Stimulated activated CD8-positive, alpha-beta memory T cell treated with anti-CD3 and anti-CD28 coated beads, Interleukin-4, amount 100 ng/mL, for 4 hours (primary cell): ENCODE results near the gene AGPAT2.

Experiments
- DNase-seq, 2 donors: peaks; one replicate each; pipeline ENCODE4 v3.0.0-alpha.2; 2020; ENCODE audit warnings: low read depth in 2 of 2, low spot score in 1 of 2

The AGPAT2 gene

DNA sequence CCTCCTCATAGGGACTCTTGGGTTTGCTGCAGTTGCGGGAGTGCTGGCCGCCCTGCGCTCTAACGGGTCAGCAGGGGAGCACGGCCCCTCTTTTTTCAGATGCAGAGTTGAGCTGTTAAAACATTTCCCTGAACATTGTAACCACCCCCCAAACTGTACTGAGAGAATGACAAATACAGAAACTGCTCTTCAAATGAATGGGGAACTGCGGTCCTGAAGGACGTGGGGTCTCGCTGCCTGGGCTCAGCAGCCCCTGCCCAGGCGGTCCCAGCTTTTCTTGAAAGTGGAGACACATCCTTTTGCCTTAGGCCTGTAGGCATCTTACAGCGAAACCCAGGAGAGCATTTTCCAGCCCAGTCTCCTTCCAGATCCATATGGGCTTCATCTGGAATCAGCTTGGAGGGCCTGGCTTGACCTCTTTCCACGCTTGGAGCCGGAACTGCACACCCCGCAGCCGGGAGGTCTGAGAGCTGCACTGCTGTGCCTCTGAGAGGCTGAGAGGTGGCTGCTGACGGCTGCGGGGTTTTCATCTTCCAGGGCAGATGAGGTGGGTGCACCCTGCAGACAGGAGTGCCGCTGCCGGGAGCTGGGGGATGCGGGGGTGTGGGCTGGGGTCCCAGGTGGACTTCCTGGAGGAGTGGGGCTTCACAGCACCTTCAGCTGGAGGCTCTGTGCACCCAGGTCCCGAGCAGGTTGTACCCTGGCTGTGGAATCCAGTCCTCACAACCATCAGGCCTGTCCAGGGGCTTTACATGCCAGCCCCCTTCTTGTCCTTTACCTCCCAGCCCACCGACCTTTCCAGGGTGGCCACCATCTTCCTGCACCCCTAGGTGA lies 1.2 kb upstream of the AGPAT2 start:
- DNase-seq, result no peak

DNA sequence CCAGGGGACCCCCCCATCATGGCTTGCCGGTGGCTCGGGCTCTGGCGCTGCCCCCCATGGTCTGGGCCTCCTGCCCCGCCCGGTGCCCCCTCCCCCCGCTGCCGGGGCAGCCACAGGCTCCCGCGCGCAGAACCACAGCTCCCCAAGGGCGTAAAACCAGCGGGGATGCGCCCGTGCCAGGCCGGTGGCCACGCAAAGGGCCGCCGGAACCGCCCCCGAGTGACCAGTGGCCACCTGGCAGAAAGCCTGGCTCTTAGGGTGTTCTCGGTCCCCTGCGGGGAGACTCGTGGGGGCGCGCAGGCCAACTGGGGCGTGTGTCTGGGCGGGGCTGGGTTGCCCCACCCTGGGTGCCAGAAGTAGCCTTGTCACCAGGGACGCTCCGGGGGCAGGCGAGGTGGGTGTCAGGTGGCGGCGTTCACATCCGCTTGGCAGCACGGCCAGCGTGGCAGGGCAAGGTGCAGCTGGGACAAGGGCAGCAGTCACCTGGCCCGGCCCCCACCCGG lies 515 bp upstream of the AGPAT2 start:
- no peak for DNase-seq

DNA sequence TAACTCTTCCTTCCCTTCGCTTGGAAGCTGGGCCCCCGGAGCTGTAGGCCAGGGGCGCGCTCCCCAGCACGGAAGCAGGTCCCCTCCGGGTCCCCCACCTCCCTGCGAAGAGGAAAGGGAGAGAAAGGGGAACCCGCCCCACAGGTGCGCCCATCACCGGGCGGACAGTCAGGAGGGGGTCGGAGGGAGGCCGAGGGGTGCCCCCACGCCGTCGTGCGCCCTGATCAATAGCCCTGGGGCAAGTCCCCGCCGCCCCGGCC lies 793 bp downstream of the AGPAT2 start:
- DNase-seq, result no peak

DNA sequence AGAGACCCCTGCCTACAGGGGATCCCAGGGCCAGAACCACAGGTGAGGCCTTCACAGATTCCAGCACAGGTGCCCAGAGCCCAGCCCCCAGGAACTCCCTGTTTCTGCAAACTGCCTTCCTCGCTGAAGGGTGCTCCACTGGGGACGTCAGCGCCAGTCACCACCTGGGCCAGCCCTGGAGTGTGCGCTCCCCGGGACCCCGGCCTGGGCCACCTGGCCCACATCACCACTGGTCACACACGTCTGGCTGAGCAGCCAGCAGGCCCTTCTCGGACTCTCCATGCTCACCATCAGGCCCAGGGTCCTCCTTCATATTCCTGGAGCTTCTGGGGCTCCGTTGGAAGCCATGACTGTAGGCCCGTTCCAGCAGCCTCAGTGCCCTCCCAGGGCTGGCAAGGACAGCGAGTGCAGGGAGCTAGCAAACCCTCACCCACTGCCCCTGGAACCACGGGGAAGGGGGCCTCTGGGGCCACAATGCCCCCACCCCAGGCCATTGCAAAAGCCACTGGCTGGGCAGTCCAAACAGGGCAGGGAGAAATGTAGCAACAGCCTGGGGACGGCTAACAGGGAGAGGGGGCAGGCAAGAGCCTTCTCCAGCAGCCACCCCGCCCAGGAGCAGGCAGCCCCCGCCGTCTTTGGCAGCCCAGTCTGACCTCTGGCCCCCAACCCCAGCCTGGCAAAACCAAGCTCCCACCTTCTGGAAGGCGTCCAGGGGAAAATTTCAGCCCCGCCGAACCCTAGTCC lies 1.3 kb downstream of the AGPAT2 start:
- DNase-seq, result no peak

DNA sequence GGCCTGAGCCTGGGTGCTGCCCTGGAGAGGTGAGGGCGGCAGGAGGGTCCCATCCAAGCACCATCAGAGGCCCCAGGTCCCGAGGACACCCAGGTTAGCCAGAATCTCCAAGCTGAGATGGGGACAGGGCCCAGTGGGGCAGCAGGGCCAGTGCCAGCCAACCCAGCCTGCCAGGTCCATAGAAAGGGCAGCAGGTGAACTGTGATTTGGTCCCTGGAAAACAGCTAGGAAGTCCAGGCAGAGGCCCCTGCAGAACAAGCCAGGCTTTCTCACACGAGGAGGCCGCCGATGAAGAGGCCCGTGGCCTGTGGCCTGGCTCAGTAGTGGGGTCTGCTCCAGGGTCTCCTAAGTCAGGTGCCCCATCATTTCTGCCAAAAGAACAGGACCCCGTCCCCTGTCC lies 2.0 kb downstream of the AGPAT2 start:
- no peak for DNase-seq

DNA sequence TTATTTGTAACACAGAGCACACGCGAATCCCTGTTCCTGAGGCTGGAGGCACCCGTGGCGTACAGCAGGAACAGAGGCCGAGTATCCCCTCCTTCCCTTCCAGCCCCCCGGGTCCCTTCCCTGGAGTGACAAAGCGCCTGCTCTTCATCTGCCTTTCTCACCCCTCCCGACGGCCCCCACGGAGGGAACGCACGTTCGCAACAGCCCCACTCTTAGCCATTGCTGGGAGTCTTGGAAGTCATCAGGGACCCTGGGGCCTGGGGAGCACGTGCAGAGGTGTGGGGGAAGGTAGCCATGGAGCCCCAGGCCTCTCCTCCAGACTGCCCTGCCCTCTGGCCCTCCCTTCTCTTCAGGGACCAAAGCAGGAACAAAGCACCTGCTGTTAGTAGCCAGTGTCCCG lies 2.5 kb downstream of the AGPAT2 start:
- DNase-seq, result no peak

DNA sequence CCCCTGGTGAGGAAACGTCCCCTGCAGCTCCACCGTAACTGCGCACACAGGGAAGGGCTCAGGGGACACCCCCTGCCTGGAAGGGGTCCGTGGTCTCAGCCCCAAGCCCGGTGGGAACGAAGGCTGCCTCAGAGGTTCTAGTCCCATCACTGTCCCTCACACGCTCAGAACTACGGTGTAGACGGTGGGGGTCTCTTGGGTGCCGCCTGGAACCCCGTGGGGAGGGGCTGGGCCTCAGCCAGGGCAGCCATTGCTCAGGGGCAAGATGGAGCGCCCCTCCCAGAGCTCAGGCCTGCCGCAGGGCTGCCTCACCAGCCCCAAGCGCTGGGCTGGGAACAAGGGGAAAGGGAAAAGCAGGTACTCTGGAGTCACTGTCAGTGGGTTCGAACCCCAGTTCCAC lies 2.9 kb downstream of the AGPAT2 start:
- DNase-seq, result no peak

DNA sequence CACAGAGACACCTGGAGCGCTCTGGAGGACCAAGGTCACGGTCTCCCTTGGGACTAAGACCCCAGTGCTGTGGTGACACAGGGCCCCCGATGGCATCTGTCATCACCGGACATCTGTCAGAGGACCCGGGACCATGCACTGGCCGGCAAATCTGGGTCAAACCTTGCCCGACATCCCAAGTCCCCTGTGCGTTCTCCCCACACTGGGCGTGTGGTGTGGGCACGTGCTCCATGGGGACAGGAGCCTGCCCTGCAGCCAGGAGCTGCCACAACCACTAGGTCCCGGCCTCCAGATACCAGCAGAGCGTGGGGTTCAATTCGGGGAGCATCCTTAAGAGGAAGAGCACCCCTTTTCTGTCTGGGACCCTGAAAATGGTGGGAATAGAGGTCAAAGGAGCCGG lies 3.5 kb downstream of the AGPAT2 start:
- no peak for DNase-seq

DNA sequence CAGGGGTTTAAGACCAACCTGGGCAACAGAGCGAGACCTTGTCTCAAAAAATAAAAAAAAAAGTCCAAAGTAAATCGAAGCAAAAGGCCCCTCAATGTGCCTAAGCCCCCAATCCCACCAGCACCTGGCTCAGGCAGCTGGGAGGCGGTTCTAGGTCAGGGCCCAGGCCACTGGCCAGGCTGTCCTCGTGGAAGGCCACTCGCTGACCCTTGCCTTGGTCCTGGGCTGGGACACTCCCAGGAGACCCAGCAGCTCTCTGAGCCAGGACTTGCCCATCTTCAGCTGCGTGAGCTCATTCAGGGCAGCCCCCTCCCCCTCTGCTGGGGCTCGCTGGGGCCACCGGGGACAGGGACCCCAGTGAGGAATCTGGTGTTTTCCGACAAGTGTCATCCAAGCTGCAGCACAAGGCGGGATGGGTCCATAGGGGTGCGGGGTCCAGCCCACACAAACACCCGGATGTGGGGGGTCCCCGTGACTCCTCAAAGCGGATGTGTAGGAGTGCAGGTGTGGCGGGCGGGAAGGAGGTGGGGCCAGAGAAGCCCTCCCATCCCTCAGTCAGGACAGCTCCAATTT lies 4.0 kb downstream of the AGPAT2 start:
- no peak for DNase-seq

DNA sequence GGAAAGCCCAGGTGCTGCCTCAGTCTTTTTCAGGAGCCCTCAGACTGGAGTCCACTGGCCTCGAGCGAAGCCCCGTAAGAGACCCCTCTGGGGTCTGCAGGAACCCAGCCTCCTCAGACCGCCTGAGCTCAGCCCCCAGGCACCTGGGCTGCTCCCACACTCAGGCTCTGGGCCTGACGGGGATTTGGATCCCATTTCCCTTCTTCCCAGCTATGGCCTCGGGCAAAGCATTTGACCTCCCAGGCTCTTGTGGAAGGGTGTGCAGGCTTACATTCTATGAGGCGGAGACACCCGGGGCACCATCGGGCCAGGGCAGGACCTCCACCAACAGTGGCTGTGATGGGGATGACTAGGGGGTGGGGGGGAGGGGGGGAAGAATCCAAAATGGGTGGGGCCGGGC lies 4.5 kb downstream of the AGPAT2 start:
- DNase-seq, result no peak

DNA sequence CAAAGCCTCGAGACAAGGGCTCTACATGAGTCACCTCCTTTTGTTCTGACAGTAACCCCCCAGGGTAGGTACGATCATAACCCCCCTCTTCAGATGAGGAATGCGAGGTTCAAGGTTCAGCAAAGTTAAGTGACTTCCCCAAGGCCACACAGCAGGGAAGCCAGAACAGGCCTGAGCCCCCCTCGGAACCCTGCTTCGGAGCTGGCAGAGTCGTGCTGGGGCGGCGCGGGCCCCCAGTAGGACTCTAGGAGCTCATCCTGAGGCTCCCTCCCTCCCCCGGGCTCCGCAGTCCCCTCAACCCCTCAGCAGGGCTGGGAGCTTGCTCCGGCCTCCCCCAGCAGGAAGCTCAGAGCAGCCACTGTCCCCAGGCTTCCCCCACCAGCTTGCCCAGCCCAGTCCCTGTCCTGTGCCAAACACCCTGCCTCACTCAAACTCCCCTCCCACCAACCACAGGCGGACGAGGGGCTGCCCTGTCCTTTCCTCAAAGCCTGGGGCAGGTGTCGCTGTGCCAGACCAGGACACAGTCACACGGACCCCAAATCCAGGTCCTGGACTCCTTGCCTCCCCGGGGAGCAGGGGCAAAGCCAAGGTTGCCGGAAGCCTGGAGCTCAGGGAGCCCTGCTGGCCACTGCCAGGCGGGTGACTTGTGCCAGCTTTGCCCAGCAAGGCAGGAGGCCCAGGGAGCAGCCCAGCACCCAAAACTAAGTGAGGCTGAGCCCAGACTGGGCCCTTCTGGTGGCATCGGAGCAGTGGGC lies 5.1 kb downstream of the AGPAT2 start:
- DNase-seq, result no peak

DNA sequence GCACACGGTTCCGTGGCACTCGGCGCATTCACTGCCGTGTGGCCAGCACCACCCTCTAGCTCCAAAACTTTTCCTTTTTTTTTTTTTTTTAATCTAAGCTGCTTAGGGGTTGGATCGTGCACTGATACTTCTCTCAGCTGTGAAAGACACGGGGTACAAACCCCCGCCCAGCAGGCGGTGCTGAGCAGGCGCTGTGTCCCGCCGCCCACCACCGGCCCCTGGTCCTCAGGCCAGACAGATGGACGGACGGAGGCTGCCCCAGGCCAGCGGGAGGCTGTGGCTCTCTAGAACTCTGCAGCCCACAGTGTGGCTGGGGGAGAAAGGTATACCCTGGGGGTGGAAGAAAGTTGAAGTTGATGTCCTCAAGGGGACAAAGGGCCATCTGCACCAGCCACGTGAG lies 6.2 kb downstream of the AGPAT2 start:
- DNase-seq, result no peak

DNA sequence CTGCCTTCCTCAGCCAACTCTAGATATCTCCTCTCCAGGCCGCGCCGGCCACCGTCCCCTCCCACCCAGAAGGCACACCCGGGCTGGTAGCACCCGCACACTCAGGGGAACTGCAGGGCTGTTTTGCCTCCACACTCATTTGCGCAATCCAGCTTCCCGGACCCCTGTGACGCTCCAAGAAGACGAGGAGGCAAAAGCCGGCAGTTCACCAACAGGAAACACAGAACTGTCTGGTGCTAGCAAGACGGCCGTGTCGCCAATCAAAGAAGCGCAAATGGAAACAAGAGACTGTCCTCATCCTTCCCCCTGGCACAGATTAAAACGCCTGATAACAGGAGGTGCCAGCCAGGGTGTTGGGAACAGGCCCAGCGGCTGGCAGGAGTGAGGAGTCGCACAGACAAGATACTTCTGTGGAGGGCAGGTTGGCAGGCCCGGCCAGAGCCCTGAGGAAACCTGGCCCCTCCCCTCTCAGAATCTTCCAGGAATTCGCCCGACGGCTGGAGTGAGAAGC lies 7.8 kb downstream of the AGPAT2 start:
- no peak for DNase-seq

DNA sequence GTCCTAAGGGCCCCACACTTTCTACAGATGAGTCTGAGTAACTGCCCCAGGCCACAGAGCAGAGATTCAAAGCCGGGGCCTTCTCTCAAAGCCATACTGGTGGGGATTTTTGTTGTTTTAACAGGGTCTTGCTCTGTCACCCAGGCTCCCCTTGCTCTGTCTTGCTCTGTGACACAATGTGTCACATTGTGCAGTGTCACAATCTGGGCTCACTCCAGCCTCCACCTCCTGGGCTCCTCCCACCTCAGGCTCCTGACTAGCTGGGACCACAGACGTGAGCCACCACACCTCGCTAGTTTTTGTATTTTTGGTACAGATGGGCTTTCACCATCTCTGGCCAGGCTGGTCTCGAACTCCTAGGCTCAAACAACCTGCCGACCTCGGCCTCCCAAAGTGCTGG lies 8.6 kb downstream of the AGPAT2 start:
- no peak for DNase-seq

DNA sequence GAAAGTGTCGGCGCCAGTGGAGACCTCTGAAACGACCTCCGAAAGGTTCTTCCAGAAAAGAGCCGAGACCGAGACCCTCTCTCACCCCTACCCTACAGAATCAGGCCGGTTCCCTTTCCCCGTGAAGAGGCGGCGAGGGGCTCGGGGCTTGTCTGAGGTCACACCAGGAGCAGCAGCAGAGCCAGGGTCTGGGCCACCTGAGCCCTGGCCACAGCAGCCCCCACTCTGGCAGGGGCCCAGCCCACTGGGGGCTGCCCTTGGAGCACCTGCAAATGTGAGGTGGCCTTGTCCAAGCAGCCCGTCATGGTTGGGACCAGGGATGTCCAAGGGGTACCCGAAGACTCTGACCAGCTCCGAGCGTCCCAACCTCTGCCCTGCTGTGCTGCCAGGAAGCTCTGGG lies 9.2 kb downstream of the AGPAT2 start:
- no peak for DNase-seq

DNA sequence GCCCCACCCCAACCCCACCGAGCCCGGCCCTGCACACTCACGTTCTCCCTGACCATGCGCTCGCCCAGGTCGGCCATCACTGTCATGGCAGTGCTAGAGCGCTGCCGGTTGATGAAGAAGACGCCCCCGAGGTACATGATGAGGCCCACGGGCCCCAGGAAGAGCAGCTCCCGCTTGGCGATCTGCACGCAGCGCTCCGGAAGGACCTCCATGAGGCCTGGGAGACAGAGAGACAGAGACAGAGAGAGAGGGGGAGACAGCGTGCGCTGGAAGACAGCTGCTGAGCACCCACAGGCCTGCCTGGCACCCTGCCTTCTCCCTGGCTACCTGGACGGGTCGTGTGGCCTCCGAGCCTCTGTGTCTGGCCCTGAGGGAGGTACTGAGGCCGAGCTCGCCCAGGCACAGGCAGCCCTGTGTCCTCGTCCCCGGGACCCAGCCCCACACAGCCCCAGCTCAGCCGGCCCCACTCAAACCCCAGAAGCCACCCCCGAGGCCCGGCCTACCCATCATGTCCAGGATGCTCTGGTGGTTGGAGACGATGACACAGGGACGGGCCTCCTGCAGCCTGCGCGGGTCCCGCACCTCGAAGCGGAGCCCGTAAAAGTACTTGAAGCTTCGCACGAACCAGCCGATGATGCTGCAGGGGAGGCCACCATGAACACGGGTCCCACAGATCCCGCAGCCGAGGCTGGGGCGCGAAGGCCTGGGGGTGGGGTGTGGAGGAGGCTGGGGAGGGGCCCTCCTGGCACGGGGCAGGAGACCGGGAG lies 10.2 kb downstream of the AGPAT2 start:
- DNase-seq, result no peak

DNA sequence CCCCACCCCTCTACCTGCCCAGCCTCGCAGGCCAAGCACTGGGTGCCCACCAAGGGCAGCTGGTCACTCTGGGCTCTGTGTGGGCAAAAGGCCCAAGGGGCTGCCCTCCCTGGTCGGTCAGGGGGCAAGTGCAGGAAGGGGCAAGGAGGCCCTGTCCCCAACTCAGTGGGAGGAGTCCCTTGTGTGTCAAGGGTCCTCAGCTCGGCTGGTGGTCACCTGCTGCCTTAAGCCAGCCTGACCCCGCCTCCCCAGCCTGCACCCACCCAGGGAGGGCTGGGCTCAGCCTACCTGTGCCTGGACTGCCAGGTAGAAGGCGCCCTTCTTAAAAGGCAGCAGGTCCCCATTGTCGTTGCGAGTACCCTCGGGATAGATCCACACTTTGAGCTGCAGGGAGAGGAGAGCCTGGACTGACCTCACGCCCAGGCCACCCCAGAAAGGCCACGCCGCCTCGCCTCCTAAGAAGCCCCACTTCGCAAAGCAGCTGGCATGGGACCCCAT lies 10.9 kb downstream of the AGPAT2 start:
- no peak for DNase-seq

DNA sequence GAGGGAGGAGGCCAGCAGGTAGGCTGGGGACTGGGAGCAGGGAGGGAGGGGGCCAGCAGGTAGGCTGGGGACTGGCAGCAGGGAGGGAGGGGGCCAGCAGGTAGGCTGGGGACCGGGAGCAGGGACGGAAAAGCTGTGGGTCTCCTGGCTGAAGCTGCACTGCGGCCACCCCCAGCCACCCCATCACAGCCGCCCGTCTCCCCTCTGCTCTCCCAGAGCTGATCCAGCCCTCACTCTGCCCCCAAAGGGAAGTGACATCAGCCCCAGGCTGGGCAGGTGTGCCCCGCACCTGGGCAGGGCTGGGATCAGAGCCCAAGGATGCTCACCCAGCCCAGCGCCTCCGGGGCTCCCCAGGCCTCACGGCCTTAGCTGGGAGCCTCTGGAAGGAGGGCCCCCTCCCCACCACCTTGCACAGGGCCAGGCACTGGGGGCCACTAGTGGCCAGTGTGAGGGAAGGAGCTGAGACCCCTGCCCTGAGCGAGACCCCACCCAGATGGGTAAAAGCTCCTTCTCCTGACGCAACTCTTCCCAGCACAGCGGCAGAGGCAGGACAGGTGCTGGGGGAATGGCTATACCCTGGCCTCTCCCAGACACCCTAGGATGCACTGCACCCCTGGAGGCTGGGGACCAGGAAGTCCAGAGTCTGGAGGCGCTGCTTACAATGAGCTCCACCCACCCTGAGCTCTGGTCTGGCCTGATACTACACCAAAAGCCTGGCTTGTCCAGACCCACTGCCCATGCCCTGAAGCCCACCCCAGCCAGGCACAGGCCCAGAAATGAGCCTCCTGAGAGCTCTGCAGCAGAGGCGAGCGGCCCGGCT lies 11.6 kb downstream of the AGPAT2 start:
- no peak for DNase-seq

DNA sequence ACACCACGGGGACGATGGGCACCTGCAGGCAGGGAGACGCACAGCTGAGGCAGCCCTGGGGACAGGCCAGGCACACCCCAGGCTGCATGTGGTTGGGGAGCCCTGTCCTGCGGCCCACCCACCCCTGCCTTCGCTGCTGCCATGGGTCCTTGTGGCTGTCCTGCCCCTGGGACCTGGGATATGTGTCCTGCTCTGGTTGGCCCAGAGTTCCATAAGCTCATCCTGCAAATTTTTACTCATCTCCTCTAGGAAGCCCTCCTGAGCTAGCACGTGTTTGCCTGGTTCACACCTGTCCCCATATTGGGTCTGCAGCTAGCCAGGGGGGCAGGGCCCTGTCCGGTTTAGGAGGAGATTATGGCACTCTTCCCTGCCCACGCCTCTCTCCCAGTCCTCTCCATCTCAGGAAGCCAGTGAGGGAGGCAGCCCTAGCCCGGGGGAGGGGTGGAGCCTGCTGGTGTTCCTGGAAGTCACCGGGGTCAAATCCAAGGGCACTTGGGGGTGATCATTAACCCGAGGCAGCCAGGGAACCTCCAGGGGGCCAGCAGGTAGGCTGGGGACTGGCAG lies 12.4 kb downstream of the AGPAT2 start:
- no peak for DNase-seq
